ENCODE data around the gene STING1.

GRCh38 chr5:139481580-139482049, 943 bp downstream of the STING1 start:
- TF ChIP-seq, protein P1, sequence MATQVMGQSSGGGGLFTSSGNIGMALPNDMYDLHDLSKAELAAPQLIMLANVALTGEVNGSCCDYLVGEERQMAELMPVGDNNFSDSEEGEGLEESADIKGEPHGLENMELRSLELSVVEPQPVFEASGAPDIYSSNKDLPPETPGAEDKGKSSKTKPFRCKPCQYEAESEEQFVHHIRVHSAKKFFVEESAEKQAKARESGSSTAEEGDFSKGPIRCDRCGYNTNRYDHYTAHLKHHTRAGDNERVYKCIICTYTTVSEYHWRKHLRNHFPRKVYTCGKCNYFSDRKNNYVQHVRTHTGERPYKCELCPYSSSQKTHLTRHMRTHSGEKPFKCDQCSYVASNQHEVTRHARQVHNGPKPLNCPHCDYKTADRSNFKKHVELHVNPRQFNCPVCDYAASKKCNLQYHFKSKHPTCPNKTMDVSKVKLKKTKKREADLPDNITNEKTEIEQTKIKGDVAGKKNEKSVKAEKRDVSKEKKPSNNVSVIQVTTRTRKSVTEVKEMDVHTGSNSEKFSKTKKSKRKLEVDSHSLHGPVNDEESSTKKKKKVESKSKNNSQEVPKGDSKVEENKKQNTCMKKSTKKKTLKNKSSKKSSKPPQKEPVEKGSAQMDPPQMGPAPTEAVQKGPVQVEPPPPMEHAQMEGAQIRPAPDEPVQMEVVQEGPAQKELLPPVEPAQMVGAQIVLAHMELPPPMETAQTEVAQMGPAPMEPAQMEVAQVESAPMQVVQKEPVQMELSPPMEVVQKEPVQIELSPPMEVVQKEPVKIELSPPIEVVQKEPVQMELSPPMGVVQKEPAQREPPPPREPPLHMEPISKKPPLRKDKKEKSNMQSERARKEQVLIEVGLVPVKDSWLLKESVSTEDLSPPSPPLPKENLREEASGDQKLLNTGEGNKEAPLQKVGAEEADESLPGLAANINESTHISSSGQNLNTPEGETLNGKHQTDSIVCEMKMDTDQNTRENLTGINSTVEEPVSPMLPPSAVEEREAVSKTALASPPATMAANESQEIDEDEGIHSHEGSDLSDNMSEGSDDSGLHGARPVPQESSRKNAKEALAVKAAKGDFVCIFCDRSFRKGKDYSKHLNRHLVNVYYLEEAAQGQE (IDR thresholded peaks at IDR 0.05; ENCODE audit: insufficient read depth in 1 of 2, low read depth in 2 of 2, low read length in 2 of 2), result no peak
- TF ChIP-seq TAF1 (IDR thresholded peaks at IDR 0.05; ENCODE audit: borderline replicate concordance, insufficient read depth, low read length) (no peak), SIN3A (IDR thresholded peaks at IDR 0.05; ENCODE audit: borderline replicate concordance, insufficient read depth, low read length) (no peak), POLR2AphosphoS5 (IDR thresholded peaks at IDR 0.05; ENCODE audit: low read depth, low read length) (no peak), FOXP2 (optimal IDR thresholded peaks at IDR 0.05; ENCODE audit: borderline replicate concordance, extremely low read depth, extremely low read length, insufficient read depth) (no peak)
